Upper lobe of left lung (tissue), 6 donors: ENCODE results near the gene EVI2B. TPM values are rescaled to one million over a fixed set of nuclear protein-coding genes. Genes with fewer than 3 reads are reported as not detected.

ENCODE experiments used
- ATAC-seq, 2 donors: fragments of 200-7000 bp; cut with Tn5 transposase; one replicate each; pipeline ENCODE4 v1.9.1; 2022; ENCODE audit warnings: mild to moderate bottlenecking in 2 of 2, moderate library complexity in 2 of 2; ENCODE audit not compliant: low FRiP score in 2 of 2
- DNase-seq, 2 donors: peaks; one replicate each; pipeline ENCODE4 v3.0.0-alpha.2; 2019 to 2020
- H3K27ac ChIP-seq, 4 donors: fragments of 200-600 bp; sonication (generic); one replicate each; pipeline ENCODE4 v1.5.1; 2016 to 2019
- H3K27me3 ChIP-seq, 4 donors: fragments of 200-600 bp; sonication (generic); one replicate each; pipeline ENCODE4 v1.5.1; 2017 to 2019
- H3K36me3 ChIP-seq, 4 donors: fragments of 200-600 bp; sonication (generic); one replicate each; pipeline ENCODE4 v1.5.1; 2016 to 2019
- H3K4me1 ChIP-seq, 4 donors: fragments of 200-600 bp; sonication (generic); one replicate each; pipeline ENCODE4 v1.5.1; 2018 to 2019
- H3K4me3 ChIP-seq, 4 donors: fragments of 200-600 bp; sonication (generic); one replicate each; pipeline ENCODE4 v1.5.1; 2017 to 2019; ENCODE audit warnings: mild to moderate bottlenecking in 2 of 4, moderate library complexity in 1 of 4
- H3K9me3 ChIP-seq, 4 donors: fragments of 200-600 bp; sonication (generic); one replicate each; pipeline ENCODE4 v1.5.1; 2018 to 2019
- CTCF ChIP-seq, 6 experiments: fragments of 450-650 bp in 4 of 6; fragments of 200-600 bp in 2 of 6; sonication (generic) in 2 of 6; IDR thresholded peaks; one replicate each; pipeline ENCODE4 v1.5.1; 2016 to 2019; ENCODE audit warnings: antibody characterized with exemption in 6 of 6
- EP300 ChIP-seq, 4 donors: sonication (generic); formaldehyde crosslinking; IDR thresholded peaks; one replicate each; pipeline ENCODE4 v1.5.1; 2017; ENCODE audit warnings: antibody characterized with exemption in 4 of 4, control low read depth in 2 of 4
- POLR2A ChIP-seq, 4 donors: fragments of 450-650 bp; IDR thresholded peaks; one replicate each; pipeline ENCODE4 v1.5.1; 2016 to 2017; ENCODE audit warnings: antibody characterized with exemption in 4 of 4, mild to moderate bottlenecking in 2 of 4
- POLR2AphosphoS5 ChIP-seq, 2 donors: sonication (generic); formaldehyde crosslinking; IDR thresholded peaks; one replicate each; pipeline ENCODE4 v1.5.1; 2017; ENCODE audit warnings: antibody characterized with exemption in 2 of 2
- WGBS, 2 donors: methylation state at CpG; one replicate each; pipeline ENCODE4 v1.1.5; 2017 to 2018; 5-methylcytosine and 5-hydroxymethylcytosine counted together
- total RNA-seq, 6 donors: library from RNA; depleted of rRNA in 4 of 6; stranded (reverse); fragments of >200 nt in 4 of 6; gene quantifications; one replicate each; pipeline versions ENCODE4 v1.1.0 to v1.2.1, GENCODE V29; 2016 to 2021
- donor health status: DM: no; HTN: no; CAD: no; lungs with moderate emphysema.
- donor health status: DM: no; HTN: yes; CAD: no; lungs with severe emphysema.

Gene EVI2B
- total RNA-seq, 6 donors from 2014 or later = 23.1 to 90.0 (median 50.6) TPM

GRCh38 chr17:31307640-31308039, 6.2 kb downstream of the EVI2B start:
- 60 to 64% methylated on average over 1 of the region's 1 CpG for WGBS, 2 donors
- no peak for TF ChIP-seq EP300 (IDR thresholded peaks at IDR 0.05)
- TF ChIP-seq POLR2A (IDR thresholded peaks at IDR 0.05) = no peak
- Histone ChIP-seq H3K4me3 (peak overlapping the region in 1 of 4 donors; percentile 43), H3K27me3 (no peaks in the 10 kb centered on the region), H3K27ac (peak overlapping the region in 1 of 4 donors; percentile 83), H3K36me3 (peaks cover 0 to 4% (median 0%) of the 10 kb centered on the region in 4 donors), H3K4me1 (peaks cover 0 to 6% (median 2%) of the 10 kb centered on the region in 4 donors), H3K9me3 (no peaks in the 10 kb centered on the region)
- DNase-seq (no peak), ATAC-seq (no peak)

- DNase-seq (no peak), ATAC-seq (no peak)
- no peaks in the 10 kb centered on the region for H3K4me1 ChIP-seq
- H3K4me3 ChIP-seq = no peak overlapping the region
- no peak overlapping the region for H3K27ac ChIP-seq
- no peaks in the 10 kb centered on the region for H3K27me3 ChIP-seq
- H3K9me3 ChIP-seq = no peaks in the 10 kb centered on the region
- H3K36me3 ChIP-seq = peaks cover 0 to 3% (median 0%) of the 10 kb centered on the region in 4 donors
- TF ChIP-seq CTCF (IDR thresholded peaks at IDR 0.05) (no peak), POLR2A (IDR thresholded peaks at IDR 0.05) (no peak), EP300 (IDR thresholded peaks at IDR 0.05) (no peak), POLR2AphosphoS5 (IDR thresholded peaks at IDR 0.05) (no peak)
Observed at GRCh38 chr17:31299624-31300023, 14.2 kb downstream of the EVI2B start.

GRCh38 chr17:31297090-31297489, 16.8 kb downstream of the EVI2B start, which contains the start of gene OMG:
Gene OMG, minus strand, starts transcription at chr17:31297239. Its CDS starts 908 bp downstream, at chr17:31296331.
- H3K9me3 ChIP-seq = no peaks in the 10 kb centered on the region

GRCh38 chr17:31296142-31296541, 17.7 kb downstream of the EVI2B start:
- ATAC-seq = no peak
- no peaks in the 10 kb centered on the region for H3K9me3 ChIP-seq
- no peak for DNase-seq
- no peaks in the 10 kb centered on the region for H3K4me1 ChIP-seq
- H3K27me3 ChIP-seq = no peaks in the 10 kb centered on the region
- H3K36me3 ChIP-seq = peaks cover 0 to 11% (median 4%) of the 10 kb centered on the region in 4 donors
- no peak for TF ChIP-seq POLR2A (IDR thresholded peaks at IDR 0.05)
- no peak for TF ChIP-seq EP300 (IDR thresholded peaks at IDR 0.05)
- no peak for TF ChIP-seq POLR2AphosphoS5 (IDR thresholded peaks at IDR 0.05)
- TF ChIP-seq CTCF (IDR thresholded peaks at IDR 0.05) = no peak
- H3K27ac ChIP-seq = no peak overlapping the region
- H3K4me3 ChIP-seq = no peak overlapping the region
- 98 to 100% methylated on average over 2 of the region's 2 CpGs for WGBS, 2 donors

More at GRCh38 chr17:31297090-31297489, 16.8 kb downstream of the EVI2B start, which contains the start of gene OMG:
- H3K36me3 ChIP-seq = peaks cover 0 to 5% (median 3%) of the 10 kb centered on the region in 4 donors
- WGBS, 2 donors = 93 to 98% methylated on average over 7 of the region's 7 CpGs
- ATAC-seq (no peak), DNase-seq (no peak)
- no peak within 1 kb of the TSS for H3K4me3 ChIP-seq
- H3K27ac ChIP-seq = no peak within 1 kb of the TSS
- TF ChIP-seq POLR2AphosphoS5 (IDR thresholded peaks at IDR 0.05) = no peak
- no peak for TF ChIP-seq CTCF (IDR thresholded peaks at IDR 0.05)
- no peak for TF ChIP-seq EP300 (IDR thresholded peaks at IDR 0.05)
- no peak for TF ChIP-seq POLR2A (IDR thresholded peaks at IDR 0.05)
- no peaks in the 10 kb centered on the region for H3K4me1 ChIP-seq
- no peaks in the 10 kb centered on the region for H3K27me3 ChIP-seq

DNA sequence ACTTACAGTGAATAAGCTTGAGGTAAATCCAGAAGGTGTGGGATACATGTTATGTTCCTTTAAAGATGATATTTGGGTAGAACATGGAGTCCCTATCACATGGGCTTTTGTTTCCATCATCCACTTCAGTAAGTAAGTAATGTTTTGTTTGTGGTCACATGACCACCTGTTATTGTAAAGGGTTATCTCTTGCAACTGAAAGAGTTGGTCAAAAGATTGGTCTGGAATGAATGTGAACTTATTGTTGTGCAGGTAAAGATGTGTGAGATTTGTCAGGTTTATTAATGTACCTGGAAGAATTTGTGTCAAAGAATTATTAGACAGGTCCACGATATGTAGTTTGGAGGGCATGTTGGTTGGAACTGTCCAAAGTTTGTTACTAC, 18.4 kb downstream of the EVI2B start:
- Histone ChIP-seq H3K36me3 (peaks cover 0 to 11% (median 4%) of the 10 kb centered on the region in 4 donors), H3K9me3 (no peaks in the 10 kb centered on the region), H3K27me3 (no peaks in the 10 kb centered on the region), H3K4me3 (no peak overlapping the region), H3K4me1 (no peaks in the 10 kb centered on the region), H3K27ac (no peak overlapping the region)
- no peak for DNase-seq
- TF ChIP-seq POLR2A (IDR thresholded peaks at IDR 0.05) = no peak
- TF ChIP-seq CTCF (IDR thresholded peaks at IDR 0.05) = no peak
- TF ChIP-seq EP300 (IDR thresholded peaks at IDR 0.05) = no peak
- TF ChIP-seq POLR2AphosphoS5 (IDR thresholded peaks at IDR 0.05) = no peak
- ATAC-seq = no peak
- WGBS, 2 donors = 92 to 96% methylated on average over 1 of the region's 1 CpG
